Karpas-422 (cell line): ENCODE measurements around the gene B3GNT9. TPM values are rescaled to one million over a fixed set of nuclear protein-coding genes. Genes with fewer than 3 reads are reported as not detected.

ENCODE experiments used
- DNase-seq: peaks from one replicate; pipeline ENCODE4 v3.0.0-alpha.2; 2015
- H2AFZ ChIP-seq: fragments of 200-600 bp; sonication (generic); 2 replicates; pipeline ENCODE4 v1.6.1; 2014; ENCODE audit warnings: antibody characterized with exemption, low read length, mixed read lengths
- H3K27ac ChIP-seq: fragments of 200-600 bp; sonication (generic); 2 replicates; pipeline ENCODE4 v1.5.1; 2014; ENCODE audit warnings: mild to moderate bottlenecking, low read length, moderate library complexity
- H3K27me3 ChIP-seq: fragments of 200-600 bp; sonication (generic); 2 replicates; pipeline ENCODE4 v1.6.1; 2014; ENCODE audit warnings: low read length, mixed read lengths
- H3K36me3 ChIP-seq: fragments of 200-600 bp; sonication (generic); 2 replicates; pipeline ENCODE4 v1.6.1; 2014; ENCODE audit warnings: low read length, mixed read lengths; ENCODE audit not compliant: insufficient read depth
- H3K4me1 ChIP-seq: fragments of 200-600 bp; sonication (generic); 2 replicates; pipeline ENCODE4 v1.6.1; 2014; ENCODE audit warnings: mild to moderate bottlenecking, low read length, mixed read lengths
- H3K4me2 ChIP-seq: fragments of 200-600 bp; sonication (generic); 2 replicates; pipeline ENCODE4 v1.6.1; 2014; ENCODE audit warnings: low read length, low read depth, mild to moderate bottlenecking; ENCODE audit not compliant: poor library complexity, severe bottlenecking
- H3K4me3 ChIP-seq: fragments of 200-600 bp; sonication (generic); 2 replicates; pipeline ENCODE4 v1.5.1; 2014; ENCODE audit warnings: mild to moderate bottlenecking, antibody characterized with exemption, low read length, mixed read lengths
- H3K79me2 ChIP-seq: fragments of 200-600 bp; sonication (generic); 2 replicates; pipeline ENCODE4 v1.6.1; 2014; ENCODE audit warnings: mild to moderate bottlenecking, low read length, mixed read lengths
- H3K9ac ChIP-seq: fragments of 200-600 bp; sonication (generic); 2 replicates; pipeline ENCODE4 v1.6.0; 2014; ENCODE audit warnings: low read length
- H3K9me2 ChIP-seq: fragments of 200-600 bp; sonication (generic), shearing (Covaris generic); replicated peaks from 2 replicates; pipeline ENCODE4 v1.6.0; 2014; ENCODE audit warnings: mild to moderate bottlenecking, low read length, moderate library complexity; ENCODE audit not compliant: insufficient read depth
- H3K9me3 ChIP-seq: fragments of 300-700, 200-600 bp; sonication (generic); 2 replicates; pipeline ENCODE4 v1.6.1; 2014; ENCODE audit warnings: low read length, mixed read lengths
- H4K20me1 ChIP-seq: fragments of 200-600 bp; sonication (generic); 2 replicates; pipeline ENCODE4 v1.6.1; 2014; ENCODE audit warnings: mild to moderate bottlenecking, antibody characterized with exemption, low read length, low read depth; ENCODE audit not compliant: insufficient read depth
- total RNA-seq: library from RNA; depleted of rRNA; stranded (reverse); fragments of >200 nt; shearing (Covaris generic); gene quantifications from 2 replicates; pipeline ENCODE4 v1.2.3, GENCODE V29; 2014; ENCODE audit warnings: low replicate concordance; rRNA removed

B3GNT9 gene
- total RNA-seq, 1 experiment from 2014 or later, result 1.4 TPM

GRCh38 chr16:67105246-67105645, 45.6 kb downstream of the B3GNT9 start:
- no peak overlapping the region for H3K4me3 ChIP-seq
- H2AFZ ChIP-seq, result no peak overlapping the region
- no peaks in the 10 kb centered on the region for H3K27me3 ChIP-seq
- H3K79me2 ChIP-seq, result peaks cover 5% of the 10 kb centered on the region
- H3K4me2 ChIP-seq, result no peak overlapping the region
- peaks cover 6% of the 10 kb centered on the region; the same call in 1 of the 2 replicates for H3K36me3 ChIP-seq
- H3K27ac ChIP-seq, result no peak overlapping the region
- H4K20me1 ChIP-seq, result no peaks in the 10 kb centered on the region
- no peak for DNase-seq
- H3K9ac ChIP-seq, result no peak overlapping the region
- H3K9me3 ChIP-seq, result no peaks in the 10 kb centered on the region
- peaks cover 7% of the 10 kb centered on the region for H3K4me1 ChIP-seq
- no peaks in the 10 kb centered on the region for H3K9me2 ChIP-seq

GRCh38 chr16:67104845-67105244, 46.0 kb downstream of the B3GNT9 start:
- peaks cover under 1% of the 10 kb centered on the region for H3K79me2 ChIP-seq
- H3K36me3 ChIP-seq, result peaks cover 10% of the 10 kb centered on the region; the same call in 1 of the 2 replicates
- no peak overlapping the region for H3K9ac ChIP-seq
- H3K27me3 ChIP-seq, result no peaks in the 10 kb centered on the region
- H3K9me2 ChIP-seq, result no peaks in the 10 kb centered on the region
- H3K9me3 ChIP-seq, result no peaks in the 10 kb centered on the region
- no peak overlapping the region for H3K4me2 ChIP-seq
- H3K4me1 ChIP-seq, result peaks cover 7% of the 10 kb centered on the region
- no peaks in the 10 kb centered on the region for H4K20me1 ChIP-seq
- no peak overlapping the region for H3K27ac ChIP-seq
- H3K4me3 ChIP-seq, result no peak overlapping the region
- DNase-seq, result no peak
- no peak overlapping the region for H2AFZ ChIP-seq

GRCh38 chr16:67104061-67104460, 46.7 kb downstream of the B3GNT9 start:
- Histone ChIP-seq H3K9me2 (no peaks in the 10 kb centered on the region), H3K9me3 (no peaks in the 10 kb centered on the region), H3K36me3 (peaks cover 10% of the 10 kb centered on the region; the same call in 1 of the 2 replicates), H2AFZ (no peak overlapping the region), H3K9ac (no peak overlapping the region), H3K4me3 (no peak overlapping the region), H4K20me1 (no peaks in the 10 kb centered on the region), H3K4me2 (no peak overlapping the region), H3K79me2 (no peaks in the 10 kb centered on the region), H3K27me3 (no peaks in the 10 kb centered on the region), H3K27ac (no peak overlapping the region), H3K4me1 (peaks cover 2% of the 10 kb centered on the region)
- DNase-seq, result no peak

- no peak overlapping the region for H3K4me3 ChIP-seq
Observed at GRCh38 chr16:67101311-67102082, 49.3 kb downstream of the B3GNT9 start.

GRCh38 chr16:67100569-67101310, 50.1 kb downstream of the B3GNT9 start:
- no peaks in the 10 kb centered on the region for H3K79me2 ChIP-seq
- peaks cover 15% of the 10 kb centered on the region; the same call in 1 of the 2 replicates for H3K36me3 ChIP-seq
- H2AFZ ChIP-seq, result no peak overlapping the region
- H3K27ac ChIP-seq, result no peak overlapping the region
- H4K20me1 ChIP-seq, result no peaks in the 10 kb centered on the region
- no peaks in the 10 kb centered on the region for H3K27me3 ChIP-seq
- no peaks in the 10 kb centered on the region for H3K9me3 ChIP-seq
- no peaks in the 10 kb centered on the region for H3K4me1 ChIP-seq
- no peaks in the 10 kb centered on the region for H3K9me2 ChIP-seq
- H3K9ac ChIP-seq, result no peak overlapping the region
- no peak overlapping the region for H3K4me2 ChIP-seq
- H3K4me3 ChIP-seq, result no peak overlapping the region
- no peak for DNase-seq

More at GRCh38 chr16:67101311-67102082, 49.3 kb downstream of the B3GNT9 start:
- Histone ChIP-seq H3K4me2 (no peak overlapping the region), H3K9me3 (no peaks in the 10 kb centered on the region), H3K27ac (no peak overlapping the region), H4K20me1 (no peaks in the 10 kb centered on the region), H3K9ac (no peak overlapping the region), H3K79me2 (no peaks in the 10 kb centered on the region), H3K9me2 (no peaks in the 10 kb centered on the region), H3K4me1 (no peaks in the 10 kb centered on the region), H3K36me3 (peaks cover 15% of the 10 kb centered on the region; the same call in 1 of the 2 replicates), H2AFZ (no peak overlapping the region), H3K27me3 (no peaks in the 10 kb centered on the region)
- DNase-seq, result no peak

- no peak for DNase-seq
- Histone ChIP-seq H3K27me3 (no peaks in the 10 kb centered on the region), H3K27ac (no peak overlapping the region), H3K4me3 (no peak overlapping the region), H3K4me2 (no peak overlapping the region), H3K4me1 (no peaks in the 10 kb centered on the region), H3K9ac (no peak overlapping the region), H3K79me2 (peaks cover 11% of the 10 kb centered on the region; the same call in 1 of the 2 replicates), H3K9me2 (no peaks in the 10 kb centered on the region), H3K36me3 (peaks cover 18% of the 10 kb centered on the region; the same call in 1 of the 2 replicates), H3K9me3 (no peaks in the 10 kb centered on the region), H2AFZ (no peak overlapping the region), H4K20me1 (no peaks in the 10 kb centered on the region)
Observed at GRCh38 chr16:67098599-67098998, 52.2 kb downstream of the B3GNT9 start.

Other genes with a start within 250 kb of the B3GNT9 start
- gene CDH16, start 232.1 kb downstream of the B3GNT9 start, total RNA-seq, result not detected in 2 replicates
- gene RRAD, start 225.5 kb downstream of the B3GNT9 start, total RNA-seq, result not detected in 2 replicates
- gene CIAO2B, start 216.6 kb downstream of the B3GNT9 start, total RNA-seq, result 121 and 227 TPM in 2 replicates
- gene CES2, start 215.5 kb downstream of the B3GNT9 start, total RNA-seq, result 13.3 and 34.8 TPM in 2 replicates
- gene CES3, start 189.7 kb downstream of the B3GNT9 start, total RNA-seq, result 20.9 and 28.3 TPM in 2 replicates
- gene CES4A, start 162.4 kb downstream of the B3GNT9 start, total RNA-seq, result not detected in 2 replicates
- gene CBFB, start 121.8 kb downstream of the B3GNT9 start, total RNA-seq, result 55.6 and 79.3 TPM in 2 replicates
- 16.8 and 30.7 TPM in 2 replicates for gene PHAF1, start 41.1 kb downstream of the B3GNT9 start, total RNA-seq
- gene TRADD, start 8.9 kb upstream of the B3GNT9 start, total RNA-seq, result 11.4 and 14.7 TPM in 2 replicates
- gene FBXL8, start 9.0 kb upstream of the B3GNT9 start, total RNA-seq, result 2.6 and 14.6 TPM in 2 replicates
- gene HSF4, start 13.7 kb upstream of the B3GNT9 start, total RNA-seq, result 12.4 and 15.2 TPM in 2 replicates
- 0.15 and 1.8 TPM in 2 replicates for gene NOL3, start 19.5 kb upstream of the B3GNT9 start, total RNA-seq
- 6.8 and 16.9 TPM in 2 replicates for gene MATCAP1, start 33.0 kb upstream of the B3GNT9 start, total RNA-seq
- gene EXOC3L1, start 39.1 kb upstream of the B3GNT9 start, total RNA-seq, result not detected in 2 replicates
- gene E2F4, start 41.2 kb upstream of the B3GNT9 start, total RNA-seq, result 109 and 171 TPM in 2 replicates
- 0.82 and 5.6 TPM in 2 replicates for gene ELMO3, start 48.1 kb upstream of the B3GNT9 start, total RNA-seq
- 19.5 and 38.9 TPM in 2 replicates for gene TMEM208, start 76.1 kb upstream of the B3GNT9 start, total RNA-seq
- gene FHOD1, start 96.5 kb upstream of the B3GNT9 start, total RNA-seq, result 29.1 and 33.1 TPM in 2 replicates
- 4.9 and 6.1 TPM in 2 replicates for gene SLC9A5, start 98.0 kb upstream of the B3GNT9 start, total RNA-seq
- gene PLEKHG4, start 128.5 kb upstream of the B3GNT9 start, total RNA-seq, result 0.36 and 0.86 TPM in 2 replicates
- not detected in 2 replicates for gene KCTD19, start 175.7 kb upstream of the B3GNT9 start, total RNA-seq
- gene LRRC36, start 175.8 kb upstream of the B3GNT9 start, total RNA-seq, result not detected in 2 replicates
- not detected in 2 replicates for gene TPPP3, start 242.5 kb upstream of the B3GNT9 start, total RNA-seq